ENCODE data around the gene ALAS1. TPM values are rescaled to one million over a fixed set of nuclear protein-coding genes. Genes with fewer than 3 reads are reported as not detected.

ALAS1 gene
- total and polyA plus RNA-seq, 2 donors (not counting 3 experiments of a cell fraction or from before 2014, with no cell fraction given) = 45.1 to 72.1 TPM

- FAIRE-seq = no peak
- Histone ChIP-seq H3K9me1 (replicated peaks; ENCODE audit: control insufficient read depth, extremely low read depth, insufficient read depth, low read length) (no peaks in the 10 kb centered on the region), H3K36me3 (ENCODE audit: control insufficient read depth in 2 of 2, extremely low read depth in 1 of 2, insufficient read depth in 2 of 2, low read length in 2 of 2) (peaks cover 14 to 25% of the 10 kb centered on the region in 2 experiments), H3K27me3 (ENCODE audit: control insufficient read depth in 2 of 2, insufficient read depth in 2 of 2, low read length in 2 of 2) (no peaks in the 10 kb centered on the region), H3K4me2 (ENCODE audit: insufficient read depth, low read length) (no peak overlapping the region), H3K27ac (ENCODE audit: insufficient read depth, low read depth, low read length) (no peak overlapping the region), H3K4me1 (ENCODE audit: control insufficient read depth, extremely low read depth, insufficient read depth, low read length) (peaks cover 13% of the 10 kb centered on the region), H2AFZ (ENCODE audit: low read depth, low read length) (no peak overlapping the region), H3K9me3 (replicated peaks; ENCODE audit: control insufficient read depth, insufficient read depth, low read length) (no peaks in the 10 kb centered on the region), H3K4me3 (replicated peaks in 1 of 3; ENCODE audit: insufficient read depth in 1 of 3, low read depth in 1 of 3, low read length in 3 of 3) (no peak overlapping the region), H4K20me1 (replicated peaks; ENCODE audit: control insufficient read depth, extremely low read depth, insufficient read depth, low read length) (no peaks in the 10 kb centered on the region), H3K79me2 (ENCODE audit: control insufficient read depth, insufficient read depth, low read length) (peaks cover 34% of the 10 kb centered on the region), H3K9ac (replicated peaks; ENCODE audit: extremely low read depth, insufficient read depth, low read length) (no peak overlapping the region)
- no peak for TF ChIP-seq GATA2 (IDR thresholded peaks at IDR 0.05; ENCODE audit: insufficient read depth, insufficient read length, low read depth, low read length)
- TF ChIP-seq POLR2AphosphoS5 (IDR thresholded peaks at IDR 0.05; ENCODE audit: insufficient read depth, low read depth, low read length) = no peak
- TF ChIP-seq MYC (IDR thresholded peaks at IDR 0.05; ENCODE audit: low read depth, low read length) = no peak
- dilution Hi-C loops (cut with MboI; ENCODE audit: extremely low pct_ligation_motif_present, low sequenced_read_pairs) = no loop called here
- ChIA-PET CTCF (interaction anchor here (4.5 to 7.3 kb wide), 3 partner anchors 12 to 105 kb away, joined by 46 to 104 read pairs (median 49); partner anchors contain the start of genes TLR9 and WDR82), POLR2A (no interaction called here)
- DNase-seq (ENCODE audit: low read depth, low spot score) = no peak
- intact Hi-C loops (cut with micrococcal nuclease) = no loop called here
- no TSS peak for BruUV-seq (replicated peaks)
Measured at GRCh38 chr3:52233968-52234367, 36.0 kb downstream of the ALAS1 start.

GRCh38 chr3:52234516-52235447 lies 36.8 kb downstream of the ALAS1 start:
- TF ChIP-seq CTCF (IDR thresholded peaks at IDR 0.05; ENCODE audit: extremely low read depth in 1 of 2, insufficient read depth in 1 of 2, low read depth in 1 of 2, low read length in 2 of 2) (peak in 1 of 2 donors; percentile 12), FOS (IDR thresholded peaks at IDR 0.05; ENCODE audit: borderline replicate concordance, insufficient read depth, low read length) (no peak)
- no peak overlapping the region for H3K4me2 ChIP-seq (ENCODE audit: insufficient read depth, low read length)
- H2AFZ ChIP-seq (ENCODE audit: low read depth, low read length) = no peak overlapping the region
- H3K36me3 ChIP-seq (ENCODE audit: control insufficient read depth in 2 of 2, extremely low read depth in 1 of 2, insufficient read depth in 2 of 2, low read length in 2 of 2) = peaks cover 9 to 17% of the 10 kb centered on the region in 2 experiments
- H3K9me3 ChIP-seq (replicated peaks; ENCODE audit: control insufficient read depth, insufficient read depth, low read length) = no peaks in the 10 kb centered on the region
- peaks cover 38% of the 10 kb centered on the region for H3K79me2 ChIP-seq (ENCODE audit: control insufficient read depth, insufficient read depth, low read length)
- no peak for FAIRE-seq
- H3K9ac ChIP-seq (replicated peaks; ENCODE audit: extremely low read depth, insufficient read depth, low read length) = no peak overlapping the region
- H4K20me1 ChIP-seq (replicated peaks; ENCODE audit: control insufficient read depth, extremely low read depth, insufficient read depth, low read length) = no peaks in the 10 kb centered on the region
- ChIA-PET POLR2A (no interaction called here), CTCF (interaction anchor here (0.8 to 7.3 kb wide), 4 partner anchors 13 to 105 kb away, joined by 3 to 104 read pairs (median 48); partner anchors contain the start of genes GLYCTK, TLR9 and WDR82)
- H3K4me1 ChIP-seq (ENCODE audit: control insufficient read depth, extremely low read depth, insufficient read depth, low read length) = peaks cover 14% of the 10 kb centered on the region
- no peak overlapping the region for H3K4me3 ChIP-seq (replicated peaks in 1 of 3; ENCODE audit: insufficient read depth in 1 of 3, low read depth in 1 of 3, low read length in 3 of 3)
- intact Hi-C loops (cut with micrococcal nuclease) = loop anchor here (5.0 kb wide), 1 partner anchor 213 kb away; the partner anchor contains the start of gene SEMA3G
- no peak overlapping the region for H3K27ac ChIP-seq (ENCODE audit: insufficient read depth, low read depth, low read length)
- no TSS peak for BruUV-seq (replicated peaks)
- H3K27me3 ChIP-seq (ENCODE audit: control insufficient read depth in 2 of 2, insufficient read depth in 2 of 2, low read length in 2 of 2) = no peaks in the 10 kb centered on the region
- no peaks in the 10 kb centered on the region for H3K9me1 ChIP-seq (replicated peaks; ENCODE audit: control insufficient read depth, extremely low read depth, insufficient read depth, low read length)
- no peak for DNase-seq (ENCODE audit: low read depth, low spot score)
- dilution Hi-C loops (cut with MboI; ENCODE audit: extremely low pct_ligation_motif_present, low sequenced_read_pairs) = no loop called here
